ENCODE measurements around the gene CNMD.

The CNMD gene

GRCh38 chr13:52677823-52678222 is 61.8 kb downstream of the CNMD start:
- no peak for DNase-seq

DNA sequence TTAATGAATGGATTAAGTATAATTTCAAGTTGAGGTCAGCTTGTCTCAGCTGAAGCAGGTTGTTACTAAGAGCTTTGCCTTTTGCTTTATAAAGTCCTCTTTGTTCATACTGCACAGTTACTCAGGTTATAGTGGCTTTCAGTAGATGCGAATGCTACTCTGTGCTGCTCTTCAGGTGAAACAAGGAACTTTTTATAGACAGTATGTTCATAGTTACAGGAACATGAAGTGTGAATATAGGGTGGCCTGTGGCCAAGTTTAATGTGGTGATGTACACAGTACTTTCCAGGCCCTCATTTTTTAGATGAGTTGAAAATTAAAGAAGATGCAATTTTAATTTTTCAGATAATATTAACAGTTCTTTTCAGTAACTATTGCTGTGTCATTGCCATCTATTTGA is 66.2 kb downstream of the CNMD start:
- DNase-seq = no peak

GRCh38 chr13:52670726-52671125 is 68.9 kb downstream of the CNMD start:
- DNase-seq = no peak

DNA sequence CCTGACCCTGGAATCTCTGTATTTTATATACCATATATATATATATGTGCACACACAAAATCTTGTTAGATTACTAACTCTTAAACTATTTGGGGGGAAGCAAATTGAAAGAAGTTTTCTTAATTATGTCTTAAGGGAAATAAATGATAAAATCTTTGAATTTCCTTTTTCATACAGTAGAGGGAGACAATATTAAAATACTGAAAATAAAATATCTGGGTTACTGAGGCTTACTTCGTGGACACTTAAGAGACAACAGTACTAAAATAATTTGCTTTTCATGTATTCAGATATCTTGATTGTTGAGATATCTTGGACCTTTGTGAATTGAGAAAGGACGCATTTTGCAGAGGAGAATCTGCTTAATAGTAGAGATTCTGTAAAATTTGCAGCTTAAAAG is 69.9 kb downstream of the CNMD start:
- no peak for DNase-seq

DNA sequence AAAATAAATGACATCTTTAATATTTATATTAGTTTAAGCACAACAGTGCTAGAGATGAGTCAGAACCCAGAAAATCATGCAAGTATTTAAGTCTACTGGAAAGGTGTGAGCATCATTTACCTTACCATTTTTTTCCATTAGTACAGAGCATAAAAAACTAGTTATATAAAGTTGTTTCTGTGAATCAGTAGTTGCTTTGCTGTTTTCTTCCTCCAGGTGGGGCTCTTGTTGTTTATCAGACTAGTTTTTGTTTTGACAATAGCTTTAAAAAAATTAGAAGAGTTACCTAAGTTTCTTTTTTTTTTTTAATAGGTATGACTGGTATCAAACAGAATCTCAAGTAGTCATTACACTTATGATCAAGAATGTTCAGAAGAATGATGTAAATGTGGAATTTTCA is 74.3 kb downstream of the CNMD start:
- peak in 1 of 2 donors; percentile 40 for DNase-seq

- DNase-seq = no peak
Measured at GRCh38 chr13:52664272-52664671, 75.3 kb downstream of the CNMD start.

GRCh38 chr13:52659340-52659739 is 80.3 kb downstream of the CNMD start:
- DNase-seq = no peak
